ENCODE results near the gene TMEM181. TPM values are rescaled to one million over a fixed set of nuclear protein-coding genes. Genes with fewer than 3 reads are reported as not detected.

Gene TMEM181
- total and polyA plus RNA-seq, 2 of the 13 experiments (the other 11 are each of a cell fraction or from before 2014, with no cell fraction given): 59.1 to 108 TPM

- TF ChIP-seq ZNF17 (CRISPR knock-in tag; IDR thresholded peaks at IDR 0.05) (no peak), ZNF724P (CRISPR knock-in tag; IDR thresholded peaks at IDR 0.05; ENCODE audit: borderline replicate concordance) (no peak), KLF6 (CRISPR knock-in tag; IDR thresholded peaks at IDR 0.05) (no peak), ZNF569 (CRISPR knock-in tag; IDR thresholded peaks at IDR 0.05; ENCODE audit: borderline replicate concordance) (no peak), EED (CRISPR knock-in tag; IDR thresholded peaks at IDR 0.05) (no peak), NFE2L1 (CRISPR knock-in tag; IDR thresholded peaks at IDR 0.05; ENCODE audit: borderline replicate concordance) (no peak), HBP1 (CRISPR knock-in tag; IDR thresholded peaks at IDR 0.05; ENCODE audit: low read depth) (no peak), ZNF670 (CRISPR knock-in tag; IDR thresholded peaks at IDR 0.05; ENCODE audit: borderline replicate concordance) (no peak), ZFYVE20 (CRISPR knock-in tag; IDR thresholded peaks at IDR 0.05; ENCODE audit: borderline replicate concordance, low read depth) (no peak), JUN (CRISPR knock-in tag; IDR thresholded peaks at IDR 0.05) (no peak), ZNF232 (CRISPR knock-in tag; IDR thresholded peaks at IDR 0.05; ENCODE audit: borderline replicate concordance) (peak; percentile 46; the same call in 1 of the 2 replicates), ZNF383 (CRISPR knock-in tag; IDR thresholded peaks at IDR 0.05; ENCODE audit: borderline replicate concordance) (0 out of 2 replicates have a peak, but pooled peaks have one; percentile 44), ZBTB25 (CRISPR knock-in tag; IDR thresholded peaks at IDR 0.05) (no peak; the same call in 1 of the 2 replicates), ZNF747 (CRISPR knock-in tag; IDR thresholded peaks at IDR 0.05; ENCODE audit: borderline replicate concordance) (no peak; the same call in 1 of the 2 replicates), ZBTB34 (CRISPR knock-in tag; IDR thresholded peaks at IDR 0.05) (no peak), ZNF543 (CRISPR knock-in tag; IDR thresholded peaks at IDR 0.05) (peak; percentile 59; the same call in 1 of the 2 replicates), ZNF773 (CRISPR knock-in tag; IDR thresholded peaks at IDR 0.05; ENCODE audit: borderline replicate concordance) (no peak), ZNF407 (CRISPR knock-in tag; IDR thresholded peaks at IDR 0.05; ENCODE audit: not compliant biosample characterization) (no peak)
These were observed 987 bp downstream of the TMEM181 start (continued) for GRCh38 chr6:158560836-158561320.

Data from HepG2 (cell line).